GM19239 (cell line): ENCODE data around the gene CRELD1.

Source experiments
- DNase-seq: peaks from one replicate; pipeline ENCODE4 v3.0.0; 2011; ENCODE audit warnings: low spot score; ENCODE audit not compliant: insufficient read length
- FAIRE-seq: peaks from 2 replicates; lab custom pipeline; 2011; peaks lifted over from hg19 to GRCh38; lab: Jason Lieb, UNC

CRELD1 gene

DNA sequence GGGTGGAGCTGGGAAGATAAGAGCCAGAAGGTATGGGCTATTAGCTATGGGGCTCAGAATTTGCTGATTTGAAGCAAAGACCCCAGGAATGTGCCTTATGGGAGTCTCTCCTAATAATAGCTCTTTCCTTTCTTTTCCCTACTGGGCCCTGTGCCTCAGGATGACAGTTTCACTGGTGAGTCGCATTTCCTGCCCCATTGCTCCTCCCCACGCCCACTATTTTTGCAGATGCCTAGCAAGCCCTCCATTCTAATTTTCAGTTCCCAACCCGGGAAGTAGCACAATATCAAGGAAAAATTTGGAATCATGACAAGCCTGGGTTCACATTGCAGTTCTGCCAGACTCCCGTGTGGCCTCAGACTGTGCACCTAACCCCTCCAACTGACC, 30.4 kb upstream of the CRELD1 start:
- no peak for DNase-seq
- FAIRE-seq: no peak

- DNase-seq (no peak), FAIRE-seq (no peak)
Measured at GRCh38 chr3:9903904-9904303, 29.7 kb upstream of the CRELD1 start.

GRCh38 chr3:9906480-9906879, 27.2 kb upstream of the CRELD1 start:
- no peak for DNase-seq
- FAIRE-seq: no peak

DNA sequence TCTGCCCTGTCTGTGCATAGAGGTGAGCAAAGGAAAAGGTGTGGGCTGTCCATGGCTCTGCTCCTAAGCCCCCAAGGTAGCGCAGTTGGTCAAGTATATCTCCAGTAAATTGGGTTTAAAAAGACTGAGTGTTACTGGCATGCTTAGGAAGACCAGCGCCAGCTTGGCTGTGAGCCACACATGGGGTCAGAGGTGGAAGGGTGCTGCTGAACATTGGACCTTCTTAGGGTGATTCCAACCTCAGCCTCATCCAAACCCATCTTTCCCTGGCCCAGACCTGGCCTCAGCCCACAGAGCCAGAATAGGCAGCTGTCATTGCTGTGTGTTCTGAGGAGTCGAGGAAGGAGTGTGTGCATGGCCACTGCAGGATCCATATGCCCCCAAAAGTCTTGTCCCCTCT, 25.3 kb upstream of the CRELD1 start:
- DNase-seq (no peak), FAIRE-seq (no peak)

DNA sequence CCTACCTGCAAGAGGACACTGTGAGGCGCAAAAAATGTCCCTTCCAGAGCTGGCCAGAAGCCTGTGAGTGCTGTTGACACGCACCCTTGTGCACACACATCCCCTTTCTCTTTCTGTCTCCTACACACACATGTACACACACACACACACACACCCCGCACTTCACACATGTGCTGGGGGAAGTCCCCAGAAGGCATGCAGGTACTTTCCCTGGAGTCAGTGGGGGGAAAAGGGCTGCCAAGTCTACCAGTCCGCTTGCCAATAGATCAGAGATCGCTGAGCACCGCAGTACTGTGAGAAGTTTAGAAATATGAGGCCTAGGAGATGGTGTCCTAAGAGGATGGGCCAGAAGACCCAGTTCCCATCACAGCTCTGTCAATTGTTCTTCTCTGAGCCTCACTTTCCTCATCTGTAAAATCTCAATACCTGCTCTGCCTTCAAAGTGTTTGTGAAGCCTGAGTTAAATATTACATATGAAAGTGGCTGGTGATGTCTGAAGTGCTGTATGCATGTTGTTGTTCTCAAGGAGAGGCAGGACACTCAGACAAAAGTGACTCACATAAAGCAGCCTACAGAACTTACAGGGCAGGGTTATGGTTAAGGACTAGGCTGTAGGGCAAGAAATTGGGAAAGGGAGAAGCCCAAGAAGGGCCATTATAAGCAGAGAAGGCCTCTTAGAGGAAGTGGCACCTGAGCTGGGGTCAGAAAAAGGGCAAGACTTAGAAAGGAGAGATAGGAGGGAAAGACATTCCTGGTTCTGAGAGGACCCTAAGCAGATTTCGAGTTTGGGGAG, 24.2 kb upstream of the CRELD1 start:
- DNase-seq (no peak), FAIRE-seq (no peak)

DNA sequence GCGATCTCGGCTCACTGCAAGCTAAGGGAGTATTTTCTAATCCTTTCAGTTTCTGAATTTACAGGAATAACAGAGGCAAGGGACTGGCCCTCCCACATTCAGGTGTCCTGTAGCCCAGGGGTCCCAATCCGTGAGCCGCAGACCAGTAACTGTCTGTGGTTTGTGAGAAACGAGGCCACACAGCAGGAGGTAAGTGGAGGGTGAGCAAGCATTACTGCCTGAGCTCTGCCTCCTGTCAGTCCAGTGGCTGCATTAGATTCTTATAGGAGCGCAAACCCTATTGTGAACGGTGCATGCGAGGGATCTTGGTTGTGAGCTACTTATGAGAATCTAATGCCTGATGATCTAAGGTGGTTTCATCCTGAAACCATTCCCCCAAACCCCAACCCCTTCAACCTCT, 21.8 kb upstream of the CRELD1 start:
- DNase-seq (no peak), FAIRE-seq (no peak)

DNA sequence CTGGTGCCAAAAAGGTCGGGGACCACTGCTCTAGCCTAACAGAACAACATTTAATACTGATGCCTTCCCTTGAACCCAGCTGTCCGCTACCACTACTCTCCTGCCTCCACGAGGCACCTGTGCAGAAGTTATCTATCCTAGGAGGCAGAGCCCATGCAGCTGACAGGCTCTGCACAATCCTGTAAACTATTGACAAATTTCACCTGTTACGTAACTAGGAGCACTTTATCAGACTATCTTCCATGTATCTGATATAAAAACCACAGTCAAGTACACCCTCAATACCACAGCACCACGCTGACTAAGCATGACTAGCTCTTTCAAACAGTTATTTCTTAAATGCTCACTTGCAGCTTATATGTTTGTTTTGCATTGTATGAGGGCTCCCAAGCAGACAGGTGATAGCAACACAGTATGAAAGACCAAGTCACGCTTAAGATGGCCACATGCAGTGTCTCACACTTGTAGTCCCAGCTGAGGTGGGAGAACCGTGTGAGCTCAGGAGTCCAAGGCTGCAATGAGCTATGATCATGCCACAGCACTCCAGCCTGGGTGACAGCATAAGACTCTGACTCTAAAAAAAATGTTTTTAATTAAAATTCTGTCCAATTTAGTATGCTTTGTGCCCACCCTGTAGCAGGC, 21.2 kb upstream of the CRELD1 start:
- no peak for FAIRE-seq
- no peak for DNase-seq

DNA sequence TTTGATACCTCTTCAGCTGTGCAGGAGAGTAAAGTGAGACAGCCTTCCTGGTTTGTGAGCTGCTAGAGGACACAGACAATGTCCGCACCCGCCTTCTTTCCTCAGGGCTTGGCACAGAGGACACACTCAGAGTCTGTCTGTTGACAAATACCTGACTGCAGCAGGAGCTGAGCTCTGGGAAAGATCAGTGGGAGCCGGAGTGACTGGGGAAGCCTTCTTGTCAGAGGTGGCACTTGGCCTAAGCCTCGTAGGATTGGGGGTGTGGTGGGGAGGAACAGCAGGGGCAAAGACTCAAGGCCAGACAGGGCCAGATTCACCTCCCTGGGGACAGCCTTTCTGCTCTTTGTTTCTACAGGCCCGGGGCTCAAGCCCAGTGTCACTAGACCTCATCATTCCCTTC, 20.0 kb upstream of the CRELD1 start:
- DNase-seq: no peak
- no peak for FAIRE-seq

DNA sequence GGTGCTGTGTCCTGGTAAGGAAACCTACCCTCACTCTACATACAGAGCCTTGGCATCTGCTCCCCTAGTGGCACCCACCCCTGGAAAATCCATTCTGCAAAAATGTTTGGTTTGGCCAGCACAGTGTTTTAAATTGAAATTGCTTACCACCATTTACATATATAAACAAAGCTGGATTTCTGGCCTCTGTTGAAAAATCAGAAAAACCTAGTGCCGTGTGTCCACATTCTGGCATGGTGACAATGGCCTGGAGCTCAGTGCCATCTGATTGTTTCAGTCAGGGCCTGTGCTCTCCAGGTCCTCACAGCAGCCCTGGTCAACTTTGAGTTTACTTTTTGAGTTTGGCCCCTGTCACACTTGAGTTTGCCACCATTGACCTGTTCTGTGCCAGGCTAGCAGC, 19.6 kb upstream of the CRELD1 start:
- no peak for DNase-seq
- no peak for FAIRE-seq

GRCh38 chr3:9914559-9915253, 18.9 kb upstream of the CRELD1 start:
- DNase-seq (no peak), FAIRE-seq (no peak)

GRCh38 chr3:9915254-9916141, 18.1 kb upstream of the CRELD1 start:
- DNase-seq (no peak), FAIRE-seq (peak; percentile 56)

DNA sequence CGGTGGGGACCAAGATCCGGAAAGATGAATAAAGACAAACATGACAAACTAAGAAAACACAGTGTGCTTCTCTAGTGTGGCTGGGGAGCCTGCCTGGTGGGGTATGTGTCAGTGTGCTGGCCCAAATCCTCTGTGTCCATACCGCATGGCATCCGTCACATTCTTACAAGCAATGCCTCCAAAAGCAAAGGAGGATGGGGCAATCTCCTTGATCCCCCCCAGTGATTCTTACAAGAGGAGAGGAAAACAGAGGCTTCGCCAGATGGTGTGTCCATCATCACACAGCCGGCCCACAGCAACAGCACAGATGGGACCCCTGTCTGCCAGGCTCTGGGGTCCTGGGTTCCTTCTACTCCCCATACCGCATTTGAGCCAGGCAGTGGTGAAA, 17.3 kb upstream of the CRELD1 start:
- FAIRE-seq (no peak), DNase-seq (no peak)

DNA sequence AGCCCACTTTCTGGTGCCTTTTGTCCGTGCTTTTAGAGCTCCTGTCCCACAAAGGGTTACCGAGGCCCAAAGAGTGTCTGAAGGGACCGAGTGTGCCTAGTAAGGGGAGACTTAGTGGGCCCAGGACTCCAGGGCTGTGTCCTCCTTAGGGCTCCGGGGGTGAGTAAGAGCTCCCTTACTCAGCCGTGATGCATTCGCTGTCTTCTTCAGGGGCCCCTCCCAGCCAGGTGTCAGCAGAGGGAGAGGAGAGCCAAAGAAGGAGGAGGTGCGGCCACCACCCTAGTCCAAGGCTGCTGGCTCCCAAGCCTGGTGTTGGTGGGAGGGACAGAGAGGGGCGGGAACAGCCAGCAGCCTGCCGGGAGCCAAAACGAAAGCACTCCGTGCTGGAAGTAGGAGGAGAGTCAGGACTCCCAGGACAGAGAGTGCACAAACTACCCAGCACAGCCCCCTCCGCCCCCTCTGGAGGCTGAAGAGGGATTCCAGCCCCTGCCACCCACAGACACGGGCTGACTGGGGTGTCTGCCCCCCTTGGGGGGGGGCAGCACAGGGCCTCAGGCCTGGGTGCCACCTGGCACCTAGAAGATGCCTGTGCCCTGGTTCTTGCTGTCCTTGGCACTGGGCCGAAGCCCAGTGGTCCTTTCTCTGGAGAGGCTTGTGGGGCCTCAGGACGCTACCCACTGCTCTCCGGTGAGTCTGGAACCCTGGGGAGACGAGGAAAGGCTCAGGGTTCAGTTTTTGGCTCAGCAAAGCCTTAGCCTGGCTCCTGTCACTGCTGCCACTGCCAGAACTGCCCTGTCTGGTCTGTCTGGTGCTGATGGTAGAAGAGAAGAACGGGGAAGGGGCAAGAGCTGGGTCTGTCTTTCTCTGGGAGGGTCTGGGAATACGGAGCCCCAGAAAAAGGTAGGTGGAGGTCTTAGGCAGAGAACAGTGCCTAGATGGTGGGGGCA, 16.6 kb upstream of the CRELD1 start, which contains the start of gene IL17RC:
TSS of gene IL17RC (plus strand) at position 365 of the 947 bp plus-strand sequence. CDS start at position 583, 218 bp downstream.
- no peak for FAIRE-seq
- no peak for DNase-seq

GRCh38 chr3:9917820-9918219, 15.8 kb upstream of the CRELD1 start:
- no peak for DNase-seq
- no peak for FAIRE-seq

DNA sequence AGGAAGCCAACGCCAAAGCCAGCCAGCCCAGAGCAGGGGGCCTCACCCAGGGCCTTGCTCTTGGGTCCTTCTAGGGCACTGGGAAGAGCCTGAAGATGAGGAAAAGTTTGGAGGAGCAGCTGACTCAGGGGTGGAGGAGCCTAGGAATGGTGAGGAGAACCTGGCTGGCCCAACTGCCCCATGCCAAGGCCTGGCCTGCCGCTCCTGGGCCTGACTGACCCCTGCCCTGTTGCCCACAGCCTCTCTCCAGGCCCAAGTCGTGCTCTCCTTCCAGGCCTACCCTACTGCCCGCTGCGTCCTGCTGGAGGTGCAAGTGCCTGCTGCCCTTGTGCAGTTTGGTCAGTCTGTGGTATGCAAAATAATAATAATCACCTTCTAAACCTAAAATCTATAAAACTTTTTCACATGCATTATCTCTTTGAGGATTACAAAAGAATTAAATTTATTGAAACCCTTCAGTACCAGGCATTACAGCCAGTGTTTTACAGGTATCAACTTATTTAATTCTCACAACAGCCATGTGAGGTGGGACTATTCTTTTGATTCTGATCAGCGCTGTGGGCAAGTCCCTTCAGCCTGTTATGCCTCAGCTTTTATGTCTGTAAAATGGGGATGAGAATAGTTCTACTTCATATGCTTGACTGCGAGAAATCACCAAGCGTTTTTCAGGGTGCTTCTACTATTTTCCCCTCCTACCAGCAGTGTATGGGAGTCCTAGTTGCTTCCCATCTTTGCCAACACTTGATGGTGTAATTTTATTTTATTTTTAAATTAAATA, 15.2 kb upstream of the CRELD1 start:
- no peak for FAIRE-seq

DNA sequence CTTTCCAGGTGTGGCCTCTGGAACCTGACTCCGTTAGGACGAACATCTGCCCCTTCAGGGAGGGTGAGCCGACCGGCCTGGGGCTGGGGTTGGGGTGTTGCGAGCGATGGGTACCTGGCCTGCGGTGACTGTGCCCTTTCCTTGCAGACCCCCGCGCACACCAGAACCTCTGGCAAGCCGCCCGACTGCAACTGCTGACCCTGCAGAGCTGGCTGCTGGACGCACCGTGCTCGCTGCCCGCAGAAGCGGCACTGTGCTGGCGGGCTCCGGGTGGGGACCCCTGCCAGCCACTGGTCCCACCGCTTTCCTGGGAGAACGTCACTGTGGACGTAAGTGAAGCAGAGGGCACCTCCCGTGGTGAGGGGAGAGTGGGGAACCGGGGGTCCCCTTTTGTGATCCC, 5.5 kb upstream of the CRELD1 start:
- FAIRE-seq (no peak), DNase-seq (no peak)

More for the DNA sequence above, 15.2 kb upstream of the CRELD1 start:
- DNase-seq: no peak

- DNase-seq (no peak), FAIRE-seq (no peak)
Measured at GRCh38 chr3:9930804-9931418, 2.7 kb upstream of the CRELD1 start.

GRCh38 chr3:9932535-9932842, 1.1 kb upstream of the CRELD1 start:
- FAIRE-seq (no peak), DNase-seq (no peak)
